GM18511 (cell line): ENCODE measurements around the gene KRTAP12-2.

Source experiments
- ATAC-seq: cut with Tn5 transposase; IDR thresholded peaks from one replicate; pipeline ENCODE4 v1.9.1; 2021; ENCODE audit warnings: mild to moderate bottlenecking, moderate library complexity; ENCODE audit not compliant: unreplicated experiment

KRTAP12-2 gene

GRCh38 chr21:44666401-44667320 is at the start of gene KRTAP12-2:
Gene KRTAP12-2, minus strand, starts transcription at chr21:44666927. Its CDS starts 41 bp downstream, at chr21:44666886.
- no peak for ATAC-seq

- no peak for ATAC-seq
Measured at GRCh38 chr21:44714905-44715304, 48.2 kb upstream of the KRTAP12-2 start.

GRCh38 chr21:44713846-44714245 is 47.1 kb upstream of the KRTAP12-2 start:
- no peak for ATAC-seq

GRCh38 chr21:44713130-44713529 is 46.4 kb upstream of the KRTAP12-2 start:
- no peak for ATAC-seq

GRCh38 chr21:44712203-44713028 is 45.7 kb upstream of the KRTAP12-2 start:
- no peak for ATAC-seq

GRCh38 chr21:44711327-44712202 is 44.8 kb upstream of the KRTAP12-2 start, which contains the start of gene TSPEAR:
Gene TSPEAR, minus strand, starts transcription at chr21:44711572. Its CDS starts 58 bp downstream, at chr21:44711514.
- no peak for ATAC-seq

- ATAC-seq = no peak
Measured at GRCh38 chr21:44710756-44711326, 44.1 kb upstream of the KRTAP12-2 start.

GRCh38 chr21:44710294-44710665 is 43.6 kb upstream of the KRTAP12-2 start:
- ATAC-seq = no peak

GRCh38 chr21:44709426-44710293 is 42.9 kb upstream of the KRTAP12-2 start:
- ATAC-seq = no peak

- ATAC-seq = no peak
Measured at GRCh38 chr21:44708866-44709425, 42.2 kb upstream of the KRTAP12-2 start.

- ATAC-seq = no peak
Measured at GRCh38 chr21:44708213-44708865, 41.6 kb upstream of the KRTAP12-2 start.

GRCh38 chr21:44706706-44707581 is 40.2 kb upstream of the KRTAP12-2 start:
- ATAC-seq = no peak

- no peak for ATAC-seq
Measured at GRCh38 chr21:44706026-44706705, 39.4 kb upstream of the KRTAP12-2 start.

GRCh38 chr21:44704636-44705001 is 37.9 kb upstream of the KRTAP12-2 start:
- no peak for ATAC-seq

- no peak for ATAC-seq
Measured at GRCh38 chr21:44703731-44704635, 37.3 kb upstream of the KRTAP12-2 start.
